ENCODE data around the gene RCN2.

GRCh38 chr15:76963596-76963995 lies 32.0 kb downstream of the RCN2 start:
- TF ChIP-seq POLR2AphosphoS5 (IDR thresholded peaks at IDR 0.05; ENCODE audit: low read depth, low read length), result no peak
- TF ChIP-seq POLR2A (IDR thresholded peaks at IDR 0.05; ENCODE audit: low read depth, low read length), result no peak
- TF ChIP-seq TAF1 (IDR thresholded peaks at IDR 0.05; ENCODE audit: low read depth, low read length), result no peak
